ENCODE results near the gene UBR2.

The UBR2 gene

DNA sequence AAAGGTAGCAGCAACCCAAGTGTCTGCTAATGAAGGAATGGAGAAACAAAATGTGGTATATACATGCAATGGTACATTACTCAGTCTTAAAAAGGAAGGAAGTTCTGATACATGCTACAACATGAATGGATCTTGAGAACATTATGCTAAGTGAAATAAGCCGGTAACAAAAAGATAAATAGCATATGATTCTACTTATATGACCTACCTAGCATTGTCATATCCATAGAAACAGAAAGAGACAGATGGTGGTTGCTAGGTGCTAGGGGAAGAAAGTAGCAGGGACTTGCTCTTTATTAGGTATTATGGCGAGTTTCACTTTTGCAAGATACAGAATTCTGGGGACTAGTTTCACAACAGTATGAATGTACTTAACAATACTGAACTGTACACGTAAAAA, 46.6 kb downstream of the UBR2 start:
- Histone ChIP-seq H3K9me3 (ENCODE audit: insufficient read depth, low read depth, low read length) (no peaks in the 10 kb centered on the region), H2AFZ (ENCODE audit: low read length) (no peak overlapping the region), H3K36me3 (ENCODE audit: insufficient read depth, low read length) (peaks cover 61% of the 10 kb centered on the region; the same call in 1 of the 2 replicates), H3K9ac (ENCODE audit: low read depth, low read length, poor library complexity, severe bottlenecking) (no peak overlapping the region), H3K4me1 (ENCODE audit: insufficient read depth, low read length, poor library complexity, severe bottlenecking) (no peaks in the 10 kb centered on the region), H3K79me2 (ENCODE audit: insufficient read depth, low read length) (no peaks in the 10 kb centered on the region), H3K9me2 (replicated peaks; ENCODE audit: low read depth, low read length) (no peaks in the 10 kb centered on the region), H3K4me2 (ENCODE audit: low read depth, low read length, poor library complexity, severe bottlenecking) (no peak overlapping the region), H3K4me3 (ENCODE audit: low read length, poor library complexity, severe bottlenecking) (no peak overlapping the region), H3F3A (ENCODE audit: low read depth) (no peaks in the 10 kb centered on the region), H3K27me3 (ENCODE audit: insufficient read depth, low read length, poor library complexity, severe bottlenecking) (no peaks in the 10 kb centered on the region), H4K20me1 (ENCODE audit: insufficient read depth, low read length, poor library complexity, severe bottlenecking) (no peaks in the 10 kb centered on the region)
- no peak for TF ChIP-seq EZH2phosphoT487 (IDR thresholded peaks at IDR 0.05; ENCODE audit: borderline replicate concordance)

- Histone ChIP-seq H3K79me2 (ENCODE audit: insufficient read depth, low read length) (no peaks in the 10 kb centered on the region), H3K4me1 (ENCODE audit: insufficient read depth, low read length, poor library complexity, severe bottlenecking) (no peaks in the 10 kb centered on the region), H3K9me3 (ENCODE audit: insufficient read depth, low read depth, low read length) (no peaks in the 10 kb centered on the region), H3K9ac (ENCODE audit: low read depth, low read length, poor library complexity, severe bottlenecking) (no peak overlapping the region), H3K36me3 (ENCODE audit: insufficient read depth, low read length) (peaks cover 59% of the 10 kb centered on the region; the same call in 1 of the 2 replicates), H3F3A (ENCODE audit: low read depth) (no peaks in the 10 kb centered on the region), H3K27me3 (ENCODE audit: insufficient read depth, low read length, poor library complexity, severe bottlenecking) (no peaks in the 10 kb centered on the region), H2AFZ (ENCODE audit: low read length) (no peak overlapping the region), H4K20me1 (ENCODE audit: insufficient read depth, low read length, poor library complexity, severe bottlenecking) (no peaks in the 10 kb centered on the region), H3K9me2 (replicated peaks; ENCODE audit: low read depth, low read length) (no peaks in the 10 kb centered on the region), H3K4me3 (ENCODE audit: low read length, poor library complexity, severe bottlenecking) (no peak overlapping the region), H3K4me2 (ENCODE audit: low read depth, low read length, poor library complexity, severe bottlenecking) (no peak overlapping the region)
- no peak for TF ChIP-seq EZH2phosphoT487 (IDR thresholded peaks at IDR 0.05; ENCODE audit: borderline replicate concordance)
- TF ChIP-seq, protein P1, sequence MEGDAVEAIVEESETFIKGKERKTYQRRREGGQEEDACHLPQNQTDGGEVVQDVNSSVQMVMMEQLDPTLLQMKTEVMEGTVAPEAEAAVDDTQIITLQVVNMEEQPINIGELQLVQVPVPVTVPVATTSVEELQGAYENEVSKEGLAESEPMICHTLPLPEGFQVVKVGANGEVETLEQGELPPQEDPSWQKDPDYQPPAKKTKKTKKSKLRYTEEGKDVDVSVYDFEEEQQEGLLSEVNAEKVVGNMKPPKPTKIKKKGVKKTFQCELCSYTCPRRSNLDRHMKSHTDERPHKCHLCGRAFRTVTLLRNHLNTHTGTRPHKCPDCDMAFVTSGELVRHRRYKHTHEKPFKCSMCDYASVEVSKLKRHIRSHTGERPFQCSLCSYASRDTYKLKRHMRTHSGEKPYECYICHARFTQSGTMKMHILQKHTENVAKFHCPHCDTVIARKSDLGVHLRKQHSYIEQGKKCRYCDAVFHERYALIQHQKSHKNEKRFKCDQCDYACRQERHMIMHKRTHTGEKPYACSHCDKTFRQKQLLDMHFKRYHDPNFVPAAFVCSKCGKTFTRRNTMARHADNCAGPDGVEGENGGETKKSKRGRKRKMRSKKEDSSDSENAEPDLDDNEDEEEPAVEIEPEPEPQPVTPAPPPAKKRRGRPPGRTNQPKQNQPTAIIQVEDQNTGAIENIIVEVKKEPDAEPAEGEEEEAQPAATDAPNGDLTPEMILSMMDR (conservative IDR thresholded peaks at IDR 0.05; ENCODE audit: low read length) = no peak
Observed at GRCh38 chr6:42615518-42615917, 51.7 kb downstream of the UBR2 start.

DNA sequence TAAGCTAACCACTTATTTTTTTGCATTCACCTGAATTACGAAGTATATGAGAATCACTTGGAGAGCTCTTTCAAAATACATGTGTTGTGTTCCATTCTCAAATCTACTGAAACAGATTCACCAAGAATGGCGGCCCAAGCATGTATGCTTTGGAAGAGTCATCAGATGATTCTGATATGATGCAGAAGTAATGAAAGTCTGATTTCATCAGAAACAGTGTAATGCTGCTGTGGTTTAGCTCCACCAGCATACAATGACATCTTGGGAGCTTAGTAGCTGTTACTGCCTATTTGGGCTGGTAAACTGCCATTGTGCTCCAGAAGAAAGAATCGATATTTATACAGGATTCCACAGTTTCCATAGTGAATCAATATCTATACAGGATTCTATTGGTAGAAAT, 52.9 kb downstream of the UBR2 start:
- Histone ChIP-seq H3K4me2 (ENCODE audit: low read depth, low read length, poor library complexity, severe bottlenecking) (no peak overlapping the region), H3K27me3 (ENCODE audit: insufficient read depth, low read length, poor library complexity, severe bottlenecking) (no peaks in the 10 kb centered on the region), H3F3A (ENCODE audit: low read depth) (no peaks in the 10 kb centered on the region), H3K79me2 (ENCODE audit: insufficient read depth, low read length) (no peaks in the 10 kb centered on the region), H3K9me2 (replicated peaks; ENCODE audit: low read depth, low read length) (no peaks in the 10 kb centered on the region), H3K36me3 (ENCODE audit: insufficient read depth, low read length) (peaks cover 61% of the 10 kb centered on the region; the same call in 1 of the 2 replicates), H3K9ac (ENCODE audit: low read depth, low read length, poor library complexity, severe bottlenecking) (no peak overlapping the region), H3K4me3 (ENCODE audit: low read length, poor library complexity, severe bottlenecking) (no peak overlapping the region), H2AFZ (ENCODE audit: low read length) (no peak overlapping the region), H4K20me1 (ENCODE audit: insufficient read depth, low read length, poor library complexity, severe bottlenecking) (no peaks in the 10 kb centered on the region), H3K4me1 (ENCODE audit: insufficient read depth, low read length, poor library complexity, severe bottlenecking) (no peaks in the 10 kb centered on the region), H3K9me3 (ENCODE audit: insufficient read depth, low read depth, low read length) (no peaks in the 10 kb centered on the region)
- TF ChIP-seq, protein P1 (conservative IDR thresholded peaks at IDR 0.05; ENCODE audit: low read length) = no peak
- no peak for TF ChIP-seq EZH2phosphoT487 (IDR thresholded peaks at IDR 0.05; ENCODE audit: borderline replicate concordance)

- H3K9me3 ChIP-seq (ENCODE audit: insufficient read depth, low read depth, low read length) = no peaks in the 10 kb centered on the region
- no peaks in the 10 kb centered on the region for H4K20me1 ChIP-seq (ENCODE audit: insufficient read depth, low read length, poor library complexity, severe bottlenecking)
- no peaks in the 10 kb centered on the region for H3K27me3 ChIP-seq (ENCODE audit: insufficient read depth, low read length, poor library complexity, severe bottlenecking)
- no peaks in the 10 kb centered on the region for H3K79me2 ChIP-seq (ENCODE audit: insufficient read depth, low read length)
- no peaks in the 10 kb centered on the region for H3F3A ChIP-seq (ENCODE audit: low read depth)
- TF ChIP-seq, protein P1 (conservative IDR thresholded peaks at IDR 0.05; ENCODE audit: low read length) = no peak
- TF ChIP-seq EZH2phosphoT487 (IDR thresholded peaks at IDR 0.05; ENCODE audit: borderline replicate concordance) = no peak
- H3K4me2 ChIP-seq (ENCODE audit: low read depth, low read length, poor library complexity, severe bottlenecking) = no peak overlapping the region
- no peak overlapping the region for H3K9ac ChIP-seq (ENCODE audit: low read depth, low read length, poor library complexity, severe bottlenecking)
- H3K36me3 ChIP-seq (ENCODE audit: insufficient read depth, low read length) = peaks cover 50% of the 10 kb centered on the region; the same call in 1 of the 2 replicates
- H2AFZ ChIP-seq (ENCODE audit: low read length) = no peak overlapping the region
- H3K4me1 ChIP-seq (ENCODE audit: insufficient read depth, low read length, poor library complexity, severe bottlenecking) = no peaks in the 10 kb centered on the region
- H3K9me2 ChIP-seq (replicated peaks; ENCODE audit: low read depth, low read length) = no peaks in the 10 kb centered on the region
- H3K4me3 ChIP-seq (ENCODE audit: low read length, poor library complexity, severe bottlenecking) = no peak overlapping the region
Observed at GRCh38 chr6:42618105-42618504, 54.3 kb downstream of the UBR2 start.

All from Loucy (cell line).